ENCODE measurements around the gene SMNDC1. TPM values are rescaled to one million over a fixed set of nuclear protein-coding genes. Genes with fewer than 3 reads are reported as not detected.
"Not testable (repeated sequence)": the region's sequence is repeated elsewhere in the genome, so short reads cannot be mapped to it uniquely, and the experiment has no call there.

The SMNDC1 gene
- total RNA-seq, 2 donors from 2014 or later = 24.3 to 24.7 TPM

GRCh38 chr10:110334061-110334656, 29.4 kb upstream of the SMNDC1 start:
- intact Hi-C loops (cut with DNase I, micrococcal nuclease) = no loop called here
- DNase-seq (no peak), ATAC-seq (no peak)

- DNase-seq; intact Hi-C loops (cut with DNase I, micrococcal nuclease): not testable (repeated sequence)
Observed at GRCh38 chr10:110331226-110331795, 26.6 kb upstream of the SMNDC1 start.

GRCh38 chr10:110330675-110331074, 26.0 kb upstream of the SMNDC1 start:
- ATAC-seq = no peak
- DNase-seq = no peak
- intact Hi-C loops (cut with DNase I, micrococcal nuclease) = no loop called here

More at GRCh38 chr10:110331226-110331795, 26.6 kb upstream of the SMNDC1 start:
- not testable (repeated sequence) for ATAC-seq

DNA sequence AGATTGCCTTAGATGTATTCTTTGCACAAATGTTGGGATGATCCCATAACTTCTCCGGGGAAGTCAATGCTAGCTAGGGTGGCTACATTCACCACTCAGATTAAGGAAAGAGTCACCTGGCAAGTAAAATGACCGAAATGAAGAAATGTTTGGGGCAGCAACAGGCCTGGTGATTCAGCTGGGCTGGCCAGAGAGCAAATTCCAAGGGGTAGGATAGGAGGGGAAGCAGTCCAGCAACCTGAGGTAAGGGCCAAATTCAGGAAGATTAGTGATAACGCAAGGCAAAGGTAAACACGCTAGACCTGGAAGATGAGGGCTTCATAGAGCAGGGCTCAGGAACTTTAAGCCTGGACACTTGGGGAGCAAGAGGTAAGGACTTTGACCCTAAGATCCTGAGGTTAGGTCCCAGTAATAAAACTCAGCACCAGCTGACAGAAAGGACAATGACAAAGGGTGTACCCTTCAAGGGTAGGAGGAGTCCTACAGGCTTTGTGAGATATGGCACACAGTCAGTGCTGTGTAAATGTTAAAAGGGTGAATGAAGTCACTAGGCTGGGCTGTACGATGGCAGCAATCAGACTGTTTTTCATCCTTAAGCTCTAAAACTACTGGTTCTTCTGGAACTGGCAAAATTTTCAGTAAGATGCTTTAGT, 22.7 kb upstream of the SMNDC1 start:
- peak; percentile 42 for ATAC-seq
- intact Hi-C loops (cut with DNase I, micrococcal nuclease) = no loop called here
- no peak for DNase-seq

DNA sequence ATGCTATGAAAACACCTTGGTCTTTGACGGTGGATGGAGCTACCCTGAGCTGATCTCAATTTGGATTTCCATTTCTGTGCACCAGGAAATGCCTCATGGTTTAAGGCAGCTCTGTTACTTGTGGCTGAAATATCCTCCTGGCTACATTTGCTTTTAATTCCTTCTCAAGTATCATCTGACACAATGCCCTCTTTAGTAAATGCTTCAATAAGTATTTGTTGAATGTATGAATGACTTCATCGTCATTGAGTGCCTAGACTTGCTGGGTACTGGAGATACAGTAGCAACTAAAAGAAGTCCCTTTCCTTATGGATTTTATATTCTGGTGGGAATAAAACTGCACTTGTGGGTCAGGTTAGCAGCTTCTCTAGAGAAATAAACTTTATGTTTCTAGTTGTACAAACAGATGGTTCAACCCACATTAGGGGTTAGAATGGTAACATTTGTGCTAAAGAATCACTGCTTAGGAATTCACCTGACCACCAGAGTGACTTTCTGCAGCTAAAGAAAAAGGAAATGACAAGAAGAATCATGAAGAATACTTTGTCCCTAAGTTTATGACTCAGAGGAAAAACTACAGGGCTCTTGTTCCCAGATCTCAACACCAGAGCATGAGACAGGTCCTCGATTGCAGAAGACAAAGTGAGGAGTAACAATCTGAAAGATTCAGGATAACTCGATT, 21.8 kb upstream of the SMNDC1 start:
- ATAC-seq = no peak
- intact Hi-C loops (cut with DNase I, micrococcal nuclease) = no loop called here
- DNase-seq = no peak

DNA sequence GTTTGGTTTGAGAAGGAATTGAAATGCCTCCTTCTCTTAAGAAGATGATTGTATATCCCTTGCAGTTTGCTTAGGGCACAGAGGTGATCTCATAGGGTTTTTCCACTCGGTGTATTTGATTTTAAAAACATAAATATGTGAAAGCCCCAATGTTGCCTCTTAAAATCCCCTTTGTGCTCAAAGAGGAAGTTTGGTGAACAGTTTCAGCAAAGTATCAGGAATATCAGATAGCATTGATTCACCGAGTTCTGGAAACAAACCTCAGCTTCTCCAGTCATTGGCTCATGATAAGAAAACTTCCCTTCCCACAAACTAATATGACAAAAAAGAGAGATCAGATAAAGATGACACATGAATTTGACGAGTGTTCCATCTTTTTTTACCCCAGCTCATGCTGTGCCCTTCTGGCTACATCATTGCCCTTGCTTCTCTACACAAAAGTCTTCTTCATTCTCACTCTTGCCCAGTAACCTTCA, 20.1 kb upstream of the SMNDC1 start:
- intact Hi-C loops (cut with DNase I, micrococcal nuclease) = no loop called here
- ATAC-seq = no peak

GRCh38 chr10:110324201-110324804, 19.6 kb upstream of the SMNDC1 start:
- intact Hi-C loops (cut with DNase I, micrococcal nuclease) = no loop called here
- DNase-seq (no peak), ATAC-seq (no peak)

More for the DNA sequence above, 20.1 kb upstream of the SMNDC1 start:
- DNase-seq = no peak

DNA sequence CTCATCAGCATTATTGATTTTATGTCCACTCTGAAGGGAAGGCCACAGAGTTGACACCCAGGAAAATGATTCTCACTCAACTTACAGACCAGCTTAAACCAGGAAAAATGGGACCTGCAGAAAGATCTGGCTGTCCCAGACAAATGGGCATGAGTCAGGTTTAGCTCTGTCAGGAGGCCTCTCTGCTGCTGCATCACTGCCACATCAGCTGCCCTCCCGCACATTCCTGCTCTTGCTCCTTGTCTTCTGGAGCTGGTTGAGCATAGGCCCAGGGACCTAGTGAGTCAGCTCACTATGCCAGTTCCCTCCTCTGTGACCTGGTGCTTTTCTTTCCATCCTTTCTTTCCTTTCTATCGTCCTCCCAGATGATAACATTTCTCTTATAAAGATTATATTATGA, 18.8 kb upstream of the SMNDC1 start:
- ATAC-seq (no peak), DNase-seq (no peak)
- intact Hi-C loops (cut with DNase I, micrococcal nuclease) = no loop called here

- ATAC-seq (no peak), DNase-seq (no peak)
- intact Hi-C loops (cut with DNase I, micrococcal nuclease) = no loop called here
Observed at GRCh38 chr10:110321869-110322620, 17.3 kb upstream of the SMNDC1 start.

- ATAC-seq (no peak), DNase-seq (no peak)
- intact Hi-C loops (cut with DNase I, micrococcal nuclease) = loop anchor here in 1 of 2 donors (10.0 kb wide), 1 partner anchor 217 kb away; no protein-coding TSS in a partner anchor
Observed at GRCh38 chr10:110317866-110318850, 13.4 kb upstream of the SMNDC1 start.

- DNase-seq = no peak
- intact Hi-C loops (cut with DNase I, micrococcal nuclease) = loop anchor here (5.0 to 10.0 kb wide), 2 partner anchors 221 to 234 kb away; no protein-coding TSS in a partner anchor
- no peak for ATAC-seq
Observed at GRCh38 chr10:110313674-110314073, 9.0 kb upstream of the SMNDC1 start.

DNA sequence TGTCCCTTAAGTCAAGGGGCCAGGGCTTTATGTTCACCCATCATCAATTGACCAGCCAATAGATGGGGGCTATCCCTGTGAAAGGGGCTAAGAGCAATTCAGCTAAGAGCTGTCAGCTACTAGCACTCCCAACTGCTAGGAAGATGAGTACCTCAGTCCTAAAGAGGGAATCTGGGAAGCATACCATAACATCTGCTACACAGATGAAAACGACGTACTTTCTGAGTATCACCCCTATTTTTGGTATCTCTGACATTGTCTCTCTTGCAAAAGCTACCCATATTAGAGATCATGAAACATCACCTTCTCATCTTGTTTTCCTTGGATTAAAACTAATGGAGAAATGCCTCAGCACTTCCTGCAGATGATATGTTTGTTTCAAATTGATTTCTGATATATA, 7.5 kb upstream of the SMNDC1 start:
- no peak for ATAC-seq

DNA sequence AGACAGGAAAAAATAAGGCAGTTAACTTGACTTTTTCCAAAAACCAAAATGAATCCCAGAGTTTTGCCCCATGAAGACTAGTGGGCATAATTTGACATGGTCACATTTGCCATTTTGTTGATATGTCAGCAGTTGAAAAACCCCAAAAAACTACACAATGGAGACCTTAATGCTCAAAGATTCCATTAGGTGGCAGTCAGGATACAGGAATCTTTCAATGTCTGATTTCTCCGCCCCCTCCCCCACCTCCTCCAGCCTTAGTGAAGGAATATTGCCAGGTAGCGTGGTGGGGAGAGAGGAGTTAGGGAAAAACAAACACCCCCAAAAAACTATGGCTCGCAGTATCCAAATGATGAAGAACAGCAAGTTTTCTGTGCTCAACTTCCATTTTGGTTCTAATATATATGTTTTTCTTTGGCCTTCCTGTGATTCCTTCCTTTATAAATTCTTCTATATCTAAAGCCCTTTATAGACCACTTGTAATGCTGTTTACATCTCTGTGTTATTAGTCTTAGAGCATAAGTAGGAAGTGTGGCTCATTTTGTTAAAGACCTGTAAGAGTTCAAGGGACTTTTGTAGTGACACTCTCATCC, 6.7 kb upstream of the SMNDC1 start:
- DNase-seq (peak; percentile 32 to 70), ATAC-seq (peak; percentile 85)
- intact Hi-C loops (cut with DNase I, micrococcal nuclease) = loop anchor here (5.0 to 10.0 kb wide), 2 partner anchors 223 to 236 kb away; no protein-coding TSS in a partner anchor

More for the DNA sequence above, 7.5 kb upstream of the SMNDC1 start:
- intact Hi-C loops (cut with DNase I, micrococcal nuclease) = loop anchor here (5.0 to 10.0 kb wide), 2 partner anchors 223 to 235 kb away; no protein-coding TSS in a partner anchor
- no peak for DNase-seq

- no peak for ATAC-seq
Observed at GRCh38 chr10:110310741-110311140, 6.0 kb upstream of the SMNDC1 start.

DNA sequence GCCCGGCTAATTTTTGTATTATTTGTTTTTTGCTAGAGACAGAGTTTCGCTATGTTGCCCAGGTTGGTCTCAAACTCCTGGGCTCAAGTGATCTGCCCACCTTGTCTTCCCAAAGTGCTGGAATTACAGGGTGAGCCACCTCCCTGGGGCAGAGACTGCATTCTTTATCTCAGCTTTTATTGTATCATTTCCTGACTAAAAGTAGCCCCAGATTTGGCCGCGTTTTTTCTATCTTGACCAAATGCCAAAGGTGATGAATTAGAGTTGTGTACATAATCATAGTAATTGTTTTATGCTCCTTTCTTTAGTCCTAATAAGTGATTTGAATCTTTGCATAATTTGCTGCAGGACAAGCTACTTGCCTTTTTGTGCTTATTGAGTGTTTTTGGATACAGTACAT, 3.1 kb upstream of the SMNDC1 start:
- no peak for ATAC-seq
- intact Hi-C loops (cut with DNase I, micrococcal nuclease) = no loop called here
- DNase-seq = no peak

More at GRCh38 chr10:110310741-110311140, 6.0 kb upstream of the SMNDC1 start:
- no peak for DNase-seq
- intact Hi-C loops (cut with DNase I, micrococcal nuclease) = loop anchor here (5.0 to 10.0 kb wide), 2 partner anchors 224 to 237 kb away; no protein-coding TSS in a partner anchor

DNA sequence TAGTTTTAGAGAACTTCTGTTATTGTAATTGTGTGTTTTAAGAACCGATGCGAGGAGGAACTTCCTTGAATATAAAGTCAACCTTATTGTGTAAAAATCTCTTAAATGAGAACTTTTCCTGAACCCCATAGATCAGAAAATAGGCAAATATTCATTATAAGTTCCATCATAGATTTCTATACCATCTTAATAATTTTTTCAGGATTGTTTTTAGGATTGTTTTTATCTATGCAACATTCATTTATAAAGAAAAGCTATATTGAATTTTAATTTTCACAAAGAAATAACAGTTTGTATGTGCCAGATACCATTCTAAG, 1.7 kb upstream of the SMNDC1 start:
- intact Hi-C loops (cut with DNase I, micrococcal nuclease) = no loop called here
- ATAC-seq (no peak), DNase-seq (no peak)

Measured in left colon (tissue), 2 donors.